Large intestine (tissue), 3 donors: ENCODE measurements around the gene CAP2. TPM values are rescaled to one million over a fixed set of nuclear protein-coding genes. Genes with fewer than 3 reads are reported as not detected.

Experiments used
- DNase-seq, 2 donors: peaks; one replicate each; pipeline versions ENCODE4 v3.0.0 to v3.0.0-alpha.2; 2013
- H3K27ac ChIP-seq: one replicate; pipeline ENCODE4 v1.5.1; 2013; ENCODE audit warnings: low read length
- H3K27me3 ChIP-seq: 2 replicates; pipeline ENCODE4 v1.6.1; 2013; ENCODE audit warnings: low read length; ENCODE audit not compliant: control insufficient read depth, insufficient read depth
- H3K36me3 ChIP-seq: 2 replicates; pipeline ENCODE4 v1.6.1; 2013; ENCODE audit warnings: low read length; ENCODE audit not compliant: control insufficient read depth, insufficient read depth
- H3K4me1 ChIP-seq: one replicate; pipeline ENCODE4 v1.6.1; 2013; ENCODE audit warnings: low read length; ENCODE audit not compliant: control insufficient read depth, insufficient read depth
- H3K4me3 ChIP-seq: one replicate; pipeline ENCODE4 v1.5.1; 2013; ENCODE audit warnings: low read length
- H3K9me3 ChIP-seq: one replicate; pipeline ENCODE4 v1.6.1; 2013; ENCODE audit warnings: mild to moderate bottlenecking, low read depth, low read length, moderate library complexity; ENCODE audit not compliant: control insufficient read depth
- WGBS: methylation state at CpG from one replicate; pipeline ENCODE4 v1.1.5; 2013; ENCODE audit warnings: low lambda C conversion rate; ENCODE audit not compliant: insufficient coverage; 5-methylcytosine and 5-hydroxymethylcytosine counted together
- polyA plus RNA-seq: library from polyadenylated mRNA; unstranded; fragments of 120-200 nt; gene quantifications from one replicate; pipeline ENCODE4 v1.2.1, GENCODE V29; 2013

CAP2 gene
- polyA plus RNA-seq, 1 donor = 11.2 TPM

DNA sequence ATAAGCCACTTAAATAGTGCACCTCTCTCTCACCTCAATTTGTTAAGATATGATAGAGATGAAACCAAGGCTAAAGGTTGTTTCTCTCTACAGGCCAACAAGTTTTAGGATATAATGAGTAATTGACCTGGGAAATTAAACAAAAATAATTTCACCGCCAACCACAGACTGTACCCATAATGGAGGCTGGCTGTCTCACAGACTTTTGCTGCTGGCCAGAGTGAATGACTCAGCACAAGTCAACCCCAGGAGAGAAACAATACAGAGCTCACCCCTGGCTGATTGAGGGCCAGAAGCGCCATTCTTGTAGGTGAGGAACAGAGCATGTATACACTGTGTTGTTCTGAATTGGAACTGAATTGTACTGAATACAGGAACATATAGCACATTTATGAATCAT is 99.9 kb downstream of the CAP2 start:
- Histone ChIP-seq H3K4me1 (no peaks in the 10 kb centered on the region), H3K27ac (no peak overlapping the region), H3K4me3 (no peak overlapping the region), H3K27me3 (no peaks in the 10 kb centered on the region), H3K36me3 (no peaks in the 10 kb centered on the region), H3K9me3 (no peaks in the 10 kb centered on the region)
- DNase-seq = no peak
- WGBS = no CpG with 5 or more reads among the region's 2 CpGs

DNA sequence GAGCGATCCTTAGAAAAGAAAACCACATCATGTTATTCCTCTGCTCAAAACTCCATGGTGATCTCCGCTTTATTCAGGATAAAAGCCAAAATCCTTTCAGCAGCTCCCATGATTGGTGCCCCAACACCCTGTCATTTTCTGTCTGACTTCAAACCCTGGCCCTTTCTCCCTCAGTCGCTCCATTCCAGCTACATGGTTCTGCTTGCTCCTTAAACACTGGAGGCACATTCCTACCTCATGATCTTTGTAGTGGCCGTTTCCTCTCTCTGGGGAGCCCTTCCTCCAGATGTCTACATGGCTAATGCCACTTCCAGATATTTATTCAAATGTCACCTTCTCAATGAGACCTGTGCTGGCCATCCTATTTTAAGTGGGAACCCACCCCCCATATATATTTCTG is 100.8 kb downstream of the CAP2 start:
- 90% methylated on average over 2 of the region's 4 CpGs for WGBS
- no peaks in the 10 kb centered on the region for H3K27me3 ChIP-seq
- H3K4me3 ChIP-seq = no peak overlapping the region
- H3K9me3 ChIP-seq = no peaks in the 10 kb centered on the region
- no peaks in the 10 kb centered on the region for H3K36me3 ChIP-seq
- no peak for DNase-seq
- no peaks in the 10 kb centered on the region for H3K4me1 ChIP-seq
- no peak overlapping the region for H3K27ac ChIP-seq

DNA sequence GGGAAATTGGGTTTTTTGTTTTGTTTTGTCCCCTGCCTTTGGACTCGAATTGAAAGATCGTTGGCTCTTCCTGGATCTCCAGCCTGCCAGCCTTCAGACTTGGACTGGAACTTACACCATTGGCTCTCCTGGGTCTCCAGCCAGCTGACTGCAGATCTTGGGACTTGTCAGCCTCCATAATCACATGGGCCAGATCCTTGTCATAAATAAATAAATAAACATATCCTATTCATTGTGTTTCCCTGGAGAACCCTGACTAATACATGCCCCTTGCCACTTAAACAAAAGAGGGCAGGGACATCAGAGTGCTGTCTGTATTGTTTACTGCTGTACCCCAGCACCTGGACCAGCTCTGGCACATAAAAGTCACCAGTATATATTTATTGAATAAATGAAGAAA is 101.5 kb downstream of the CAP2 start:
- H3K4me1 ChIP-seq = no peaks in the 10 kb centered on the region
- H3K36me3 ChIP-seq = no peaks in the 10 kb centered on the region
- DNase-seq = no peak
- H3K9me3 ChIP-seq = no peaks in the 10 kb centered on the region
- H3K27me3 ChIP-seq = no peaks in the 10 kb centered on the region
- WGBS = no CpG with 5 or more reads among the region's 2 CpGs
- no peak overlapping the region for H3K4me3 ChIP-seq
- no peak overlapping the region for H3K27ac ChIP-seq

DNA sequence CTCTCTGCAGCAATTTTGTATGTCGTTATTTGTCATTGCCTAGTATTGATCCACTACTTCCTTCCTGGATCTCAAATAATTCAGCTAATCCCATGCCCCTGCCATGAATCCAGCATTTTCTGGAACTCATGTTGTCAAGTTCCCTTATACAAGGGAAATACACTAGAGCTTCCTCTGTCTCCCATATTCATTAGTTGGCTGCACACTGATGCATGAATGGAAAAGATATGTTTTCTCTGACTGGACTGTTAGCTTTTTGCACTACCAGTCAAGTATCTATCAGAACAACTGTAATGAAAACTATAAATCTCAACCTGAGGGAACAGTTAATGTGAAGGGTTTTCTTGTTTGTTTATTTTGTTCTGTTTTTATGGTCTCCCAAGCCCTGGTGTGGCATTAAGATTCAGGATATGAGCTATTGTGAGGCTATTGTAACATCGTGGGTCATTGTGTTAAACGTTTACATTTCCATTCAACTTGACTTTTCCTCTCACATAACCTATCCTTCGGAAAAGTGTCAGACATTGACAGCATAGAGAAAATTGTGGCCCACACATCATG is 104.2 kb downstream of the CAP2 start:
- no CpG with 5 or more reads among the region's 4 CpGs for WGBS
- DNase-seq = no peak
- no peaks in the 10 kb centered on the region for H3K27me3 ChIP-seq
- H3K9me3 ChIP-seq = no peaks in the 10 kb centered on the region
- no peaks in the 10 kb centered on the region for H3K4me1 ChIP-seq
- no peak overlapping the region for H3K4me3 ChIP-seq
- H3K27ac ChIP-seq = no peak overlapping the region
- no peaks in the 10 kb centered on the region for H3K36me3 ChIP-seq

DNA sequence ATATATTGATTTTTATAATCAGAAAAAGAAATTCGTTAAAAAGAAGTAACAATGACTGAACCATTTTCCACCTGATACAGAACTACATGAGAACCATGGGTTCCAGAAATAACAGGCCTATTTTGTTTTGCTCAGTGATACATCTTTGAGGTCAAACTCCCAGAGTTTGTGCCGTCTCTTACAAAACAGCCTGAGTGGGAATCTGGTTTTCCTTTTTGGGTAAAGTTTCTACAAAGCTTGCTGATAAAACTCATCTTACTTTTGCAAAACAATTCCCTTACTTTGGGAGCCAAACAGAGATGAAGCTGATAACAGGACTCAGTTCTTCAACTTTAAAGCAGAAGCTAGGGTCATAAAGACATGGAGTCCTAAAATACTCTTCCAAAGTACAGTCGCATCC is 108.0 kb downstream of the CAP2 start:
- no peak for DNase-seq
- no peak overlapping the region for H3K4me3 ChIP-seq
- no peaks in the 10 kb centered on the region for H3K27me3 ChIP-seq
- H3K36me3 ChIP-seq = no peaks in the 10 kb centered on the region
- H3K4me1 ChIP-seq = no peaks in the 10 kb centered on the region
- H3K27ac ChIP-seq = no peak overlapping the region
- no peaks in the 10 kb centered on the region for H3K9me3 ChIP-seq
- 100% methylated on average over 1 of the region's 3 CpGs for WGBS

DNA sequence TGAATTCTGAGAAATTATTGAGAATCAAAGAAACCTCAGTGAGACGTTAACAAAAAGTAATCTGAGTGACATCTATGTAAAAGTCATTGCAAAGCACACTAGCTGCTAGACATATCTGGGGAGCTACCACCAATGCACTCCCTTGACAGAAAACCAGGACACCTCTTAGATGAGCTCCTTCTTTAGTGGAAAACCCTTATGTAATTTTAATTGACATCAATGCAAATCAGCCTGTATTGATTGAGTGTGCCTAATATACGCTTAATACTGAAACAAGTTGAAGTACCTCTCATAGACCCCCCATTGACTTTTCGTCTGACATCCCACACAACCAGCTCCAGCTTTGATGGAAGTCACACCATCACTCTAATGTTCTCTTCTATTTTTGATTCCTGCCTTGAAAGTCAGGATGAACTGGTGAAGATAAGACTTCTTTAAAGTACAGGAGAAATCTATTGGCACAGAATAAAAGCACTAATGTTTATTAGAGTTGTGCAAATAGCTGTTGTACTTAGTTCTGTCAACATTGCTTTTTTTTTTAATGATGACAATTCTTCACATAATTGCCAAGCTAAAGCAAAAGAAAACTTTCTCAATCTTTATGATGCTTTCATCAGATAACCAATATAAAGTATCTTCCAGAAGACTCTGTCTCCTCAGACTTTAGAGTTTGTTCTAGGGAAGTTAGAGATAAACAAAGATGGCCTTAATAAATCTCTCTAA is 108.7 kb downstream of the CAP2 start:
- Histone ChIP-seq H3K4me1 (no peaks in the 10 kb centered on the region), H3K9me3 (no peaks in the 10 kb centered on the region), H3K4me3 (no peak overlapping the region), H3K27ac (no peak overlapping the region), H3K27me3 (no peaks in the 10 kb centered on the region), H3K36me3 (no peaks in the 10 kb centered on the region)
- 100% methylated on average over 1 of the region's 3 CpGs for WGBS
- no peak for DNase-seq

DNA sequence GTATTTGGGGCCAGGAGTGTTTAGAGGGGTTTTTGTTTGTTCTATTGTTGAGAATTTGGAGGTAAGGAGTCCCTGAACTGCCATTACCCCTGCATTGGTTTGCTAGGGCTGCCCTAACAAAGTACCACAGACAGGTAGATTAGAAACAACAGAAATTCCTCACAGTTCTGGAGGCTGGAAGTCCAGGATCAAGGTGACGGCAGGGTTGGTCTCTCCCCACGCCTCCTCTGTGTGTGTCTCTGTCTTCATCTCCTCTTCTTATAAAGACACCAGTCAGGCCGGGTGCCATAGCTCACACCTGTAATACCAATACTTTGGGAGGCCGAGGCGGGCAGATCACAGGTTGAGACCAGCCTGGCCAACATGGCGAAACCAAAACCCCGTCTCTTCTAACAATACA is 109.7 kb downstream of the CAP2 start:
- no peaks in the 10 kb centered on the region for H3K9me3 ChIP-seq
- DNase-seq = no peak
- WGBS = no CpG with 5 or more reads among the region's 7 CpGs
- no peaks in the 10 kb centered on the region for H3K36me3 ChIP-seq
- H3K4me3 ChIP-seq = no peak overlapping the region
- no peaks in the 10 kb centered on the region for H3K4me1 ChIP-seq
- H3K27ac ChIP-seq = no peak overlapping the region
- H3K27me3 ChIP-seq = no peaks in the 10 kb centered on the region

DNA sequence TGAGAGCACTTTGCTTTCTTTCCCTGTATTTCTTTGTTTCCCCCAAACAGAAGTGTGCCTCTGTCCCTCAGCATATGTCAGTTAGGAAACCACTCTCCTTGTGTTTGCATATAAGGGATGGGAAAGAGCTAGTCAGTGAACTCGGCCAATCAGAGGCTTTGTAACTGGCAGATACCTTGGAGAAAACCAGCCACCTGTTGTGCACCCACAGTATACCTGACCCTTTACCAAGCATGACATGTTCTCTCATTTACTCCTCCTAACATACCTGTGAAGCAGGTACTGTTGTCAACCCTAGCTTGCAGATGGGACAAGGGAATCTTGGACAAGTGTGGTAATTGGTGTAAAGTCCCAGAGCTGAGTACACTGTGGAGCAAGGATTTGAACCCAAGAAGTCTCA is 110.6 kb downstream of the CAP2 start:
- H3K4me3 ChIP-seq = no peak overlapping the region
- WGBS = no CpG with 5 or more reads among the region's 1 CpG
- no peaks in the 10 kb centered on the region for H3K9me3 ChIP-seq
- DNase-seq = no peak
- H3K36me3 ChIP-seq = no peaks in the 10 kb centered on the region
- H3K4me1 ChIP-seq = no peaks in the 10 kb centered on the region
- H3K27ac ChIP-seq = no peak overlapping the region
- no peaks in the 10 kb centered on the region for H3K27me3 ChIP-seq

DNA sequence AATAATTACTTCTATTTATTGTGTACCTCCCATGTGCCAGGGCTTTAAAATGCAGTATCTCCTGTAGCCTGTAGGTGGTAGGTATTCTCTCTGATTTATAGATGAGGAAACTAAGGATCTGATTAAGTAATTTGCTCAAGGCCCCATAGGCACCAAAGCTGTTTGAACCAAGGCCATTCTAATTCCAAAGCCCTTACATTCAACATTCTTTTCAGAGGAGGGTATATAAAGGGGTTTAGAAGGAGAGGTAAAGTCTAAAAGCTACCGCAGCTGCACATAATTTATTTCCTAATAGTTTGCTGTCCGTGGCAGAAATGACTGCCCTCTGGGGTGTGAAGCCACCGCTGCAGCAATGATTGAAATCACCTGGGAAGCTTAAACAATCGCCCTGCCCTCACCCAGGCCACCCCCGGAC is 111.7 kb downstream of the CAP2 start:
- no peak for DNase-seq
- no peaks in the 10 kb centered on the region for H3K36me3 ChIP-seq
- WGBS = no CpG with 5 or more reads among the region's 5 CpGs

DNA sequence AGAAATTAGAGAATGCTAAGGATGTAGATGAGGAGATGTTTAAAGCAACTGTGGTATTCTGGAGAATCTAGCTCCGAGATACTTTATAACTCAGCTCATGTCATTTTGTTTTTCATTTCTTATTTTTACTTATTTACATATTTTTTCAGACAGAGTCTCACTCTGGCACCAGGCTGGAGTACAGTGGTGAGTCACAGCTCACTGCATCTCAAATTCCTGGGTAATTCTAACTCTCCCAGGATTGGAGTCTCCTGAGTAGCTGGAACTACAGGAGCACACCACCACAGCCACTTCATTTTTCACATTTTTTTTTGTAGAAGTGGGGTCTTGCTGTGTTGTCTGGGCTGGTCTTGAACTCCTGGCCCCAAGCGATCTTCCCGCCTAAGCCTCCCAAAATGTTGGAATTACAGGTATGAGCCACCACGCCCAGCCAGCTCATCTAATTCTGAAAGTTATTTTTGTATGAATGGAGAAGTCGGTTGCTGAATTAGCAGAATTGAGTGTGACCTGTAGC is 112.4 kb downstream of the CAP2 start:
- no peaks in the 10 kb centered on the region for H3K9me3 ChIP-seq
- H3K36me3 ChIP-seq = no peaks in the 10 kb centered on the region
- no peak overlapping the region for H3K27ac ChIP-seq
- WGBS = 100% methylated on average over 1 of the region's 5 CpGs
- no peak overlapping the region for H3K4me3 ChIP-seq
- no peaks in the 10 kb centered on the region for H3K27me3 ChIP-seq
- H3K4me1 ChIP-seq = no peaks in the 10 kb centered on the region
- DNase-seq = no peak

More for the DNA sequence above, 111.7 kb downstream of the CAP2 start:
- Histone ChIP-seq H3K27me3 (no peaks in the 10 kb centered on the region), H3K4me1 (no peaks in the 10 kb centered on the region), H3K9me3 (no peaks in the 10 kb centered on the region), H3K4me3 (no peak overlapping the region), H3K27ac (no peak overlapping the region)

DNA sequence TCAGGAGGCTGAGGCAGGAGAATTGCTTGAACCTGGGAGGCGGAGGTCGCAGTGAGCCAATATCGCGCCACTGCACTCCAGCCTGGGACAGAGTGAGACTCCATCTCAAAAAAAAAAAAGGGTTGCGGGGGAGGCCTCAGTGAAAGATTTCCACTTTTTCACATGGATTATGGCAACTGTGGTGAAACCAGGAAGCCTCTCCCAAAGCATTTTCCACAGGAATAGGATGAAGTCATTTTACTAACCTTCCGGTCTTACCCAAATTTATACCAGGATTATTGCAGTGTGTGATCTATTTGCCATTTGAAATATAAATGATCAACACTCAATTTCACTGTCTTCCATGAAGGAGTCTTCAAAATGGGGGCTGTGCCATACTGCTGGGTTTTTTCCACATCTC is 113.1 kb downstream of the CAP2 start:
- no peak overlapping the region for H3K4me3 ChIP-seq
- WGBS = no CpG with 5 or more reads among the region's 6 CpGs
- H3K27me3 ChIP-seq = no peaks in the 10 kb centered on the region
- H3K9me3 ChIP-seq = no peaks in the 10 kb centered on the region
- no peaks in the 10 kb centered on the region for H3K36me3 ChIP-seq
- DNase-seq = no peak
- H3K27ac ChIP-seq = no peak overlapping the region
- H3K4me1 ChIP-seq = no peaks in the 10 kb centered on the region
